CD14-positive monocyte (primary cell): ENCODE results near the gene MMP13. TPM values are rescaled to one million over a fixed set of nuclear protein-coding genes. Genes with fewer than 3 reads are reported as not detected.
A peak's percentile ranks its signal among the peaks of the same experiment; 100 is the strongest.

Experiments used
- DNase-seq, 3 donors: peaks; one replicate each; pipeline ENCODE4 v3.0.0-alpha.2; 2011 to 2022
- H2AFZ ChIP-seq: 2 replicates; pipeline ENCODE4 v1.6.0; 2012; ENCODE audit warnings: mild to moderate bottlenecking, low read depth, low read length, inconsistent platforms; ENCODE audit not compliant: insufficient read depth, poor library complexity, severe bottlenecking
- H3K27ac ChIP-seq, 2 donors: 1 replicate in 1 of 2; 2 replicates in 1 of 2; pipeline ENCODE4 v1.5.1; 2012 to 2013; ENCODE audit warnings: low read length in 2 of 2, control low read depth in 1 of 2, inconsistent platforms in 1 of 2, low read depth in 1 of 2, mild to moderate bottlenecking in 1 of 2
- H3K27me3 ChIP-seq, 2 donors: one replicate each; pipeline versions ENCODE4 v1.6.0 to v1.6.1; 2011 to 2013; ENCODE audit warnings: low read length in 2 of 2; ENCODE audit not compliant: control insufficient read depth in 2 of 2, insufficient read depth in 2 of 2
- H3K36me3 ChIP-seq, 2 donors: replicated peaks in 1 of 2; 1 replicate in 1 of 2; 2 replicates in 1 of 2; pipeline versions ENCODE4 v1.5.1 to v1.6.1; 2012 to 2013; ENCODE audit warnings: low read length in 2 of 2, control low read depth in 1 of 2, inconsistent platforms in 1 of 2, mild to moderate bottlenecking in 1 of 2; ENCODE audit not compliant: insufficient read depth in 2 of 2, control insufficient read depth in 1 of 2
- H3K4me1 ChIP-seq, 2 donors: 1 replicate in 1 of 2; 2 replicates in 1 of 2; pipeline versions ENCODE4 v1.5.1 to v1.6.1; 2012 to 2013; ENCODE audit warnings: low read length in 2 of 2, control low read depth in 1 of 2, inconsistent platforms in 1 of 2, mild to moderate bottlenecking in 1 of 2, moderate library complexity in 1 of 2; ENCODE audit not compliant: insufficient read depth in 2 of 2, control insufficient read depth in 1 of 2
- H3K4me2 ChIP-seq: replicated peaks from 2 replicates; pipeline ENCODE3; 2012; ENCODE audit warnings: low read length, moderate library complexity, mild to moderate bottlenecking; ENCODE audit not compliant: poor library complexity, severe bottlenecking; ENCODE audit errors: extremely low read depth
- H3K4me3 ChIP-seq, 3 experiments: fragments of 200-600 bp in 1 of 3; sonication (generic) in 1 of 3; replicated peaks in 1 of 3; 1 replicate in 2 of 3; 2 replicates in 1 of 3; pipeline ENCODE4 v1.5.1; 2011 to 2013; ENCODE audit warnings: low read length in 3 of 3, mild to moderate bottlenecking in 3 of 3, control low read depth in 2 of 3, low read depth in 2 of 3, inconsistent platforms in 1 of 3, moderate library complexity in 1 of 3
- H3K79me2 ChIP-seq: 2 replicates; pipeline ENCODE4 v1.6.0; 2012; ENCODE audit warnings: mild to moderate bottlenecking, control low read depth, inconsistent platforms, low read length, moderate library complexity; ENCODE audit not compliant: insufficient read depth
- H3K9ac ChIP-seq: 2 replicates; pipeline ENCODE4 v1.6.0; 2017; ENCODE audit warnings: low read length, mild to moderate bottlenecking; ENCODE audit not compliant: insufficient read depth, poor library complexity, severe bottlenecking
- H3K9me3 ChIP-seq, 2 donors: replicated peaks in 1 of 2; 1 replicate in 1 of 2; 2 replicates in 1 of 2; pipeline versions ENCODE4 v1.5.1 to v1.6.1; 2012 to 2013; ENCODE audit warnings: low read length in 2 of 2, control low read depth in 1 of 2; ENCODE audit not compliant: control insufficient read depth in 1 of 2, insufficient read depth in 1 of 2
- H4K20me1 ChIP-seq: 2 replicates; pipeline ENCODE4 v1.6.0; 2012; ENCODE audit warnings: mild to moderate bottlenecking, low read length, control low read depth, moderate library complexity; ENCODE audit not compliant: insufficient read depth
- H3K27ac Mint-ChIP-seq, 7 donors: one replicate each; pipeline ENCODE4 v1.8.0; 2020; ENCODE audit warnings: mild to moderate bottlenecking in 7 of 7, mixed read lengths in 7 of 7, moderate library complexity in 6 of 7, inconsistent platforms in 2 of 7
- H3K27me3 Mint-ChIP-seq, 3 donors: one replicate each; pipeline ENCODE4 v1.8.0; 2021 to 2022; ENCODE audit warnings: low read depth in 3 of 3, mild to moderate bottlenecking in 3 of 3, mixed read lengths in 3 of 3, moderate library complexity in 3 of 3, inconsistent platforms in 1 of 3
- H3K36me3 Mint-ChIP-seq, 2 donors: one replicate each; pipeline ENCODE4 v1.8.0; 2020; ENCODE audit warnings: mixed read lengths in 2 of 2, inconsistent platforms in 1 of 2, mild to moderate bottlenecking in 1 of 2
- H3K4me1 Mint-ChIP-seq: one replicate; pipeline ENCODE4 v1.8.0; 2020; ENCODE audit warnings: mild to moderate bottlenecking, mixed read lengths
- H3K4me3 Mint-ChIP-seq, 2 donors: one replicate each; pipeline ENCODE4 v1.8.0; 2020; ENCODE audit warnings: mild to moderate bottlenecking in 2 of 2, mixed read lengths in 2 of 2, moderate library complexity in 1 of 2
- H3K9me3 Mint-ChIP-seq, 7 donors: one replicate each; pipeline ENCODE4 v1.8.0; 2020 to 2022; ENCODE audit warnings: mixed read lengths in 7 of 7, mild to moderate bottlenecking in 6 of 7, moderate library complexity in 6 of 7, inconsistent platforms in 2 of 7
- CTCF ChIP-seq: fragments of 200-600 bp; IDR thresholded peaks from one replicate; pipeline ENCODE4 v1.8.0; 2022; ENCODE audit warnings: antibody characterized with exemption, mild to moderate bottlenecking
- WGBS: methylation state at CpG from one replicate; pipeline ENCODE4 v1.1.5; 2013; ENCODE audit warnings: missing lambda C conversion rate; ENCODE audit not compliant: insufficient coverage; 5-methylcytosine and 5-hydroxymethylcytosine counted together
- intact Hi-C, 2 donors: fragments of 100-400 bp; cut with micrococcal nuclease; formaldehyde crosslinking; loops; one replicate each; pipeline versions ENCODE4 v1.15.0 to v1.15.1; 2023
- polyA plus RNA-seq, 3 donors: library from polyadenylated mRNA; depleted of rRNA in 1 of 3; unstranded in 2 of 3; stranded (reverse) in 1 of 3; fragments of 300-500 nt in 2 of 3; fragments of >200 nt in 1 of 3; fragmentation: Illumina TruSeq in 2 of 3; gene quantifications; 1 replicate in 2 of 3; 2 replicates in 1 of 3; pipeline ENCODE4 v1.2.3, GENCODE V29; 2012 to 2021

MMP13 gene
- polyA plus RNA-seq, 3 donors = not detected

- TF ChIP-seq CTCF = no peak
- no peak overlapping the region for H3K4me3 ChIP-seq
- DNase-seq = peak; percentile 12 to 30 (median 13)
- Mint-ChIP-seq H3K9me3 (peaks cover 0 to 6% (median 0%) of the 10 kb centered on the region in 7 donors), H3K27ac (peak overlapping the region in 4 of 7 donors; percentile 9 to 61 (median 37)), H3K27me3 (peaks cover 22 to 40% (median 30%) of the 10 kb centered on the region in 3 donors), H3K4me3 (peak overlapping the region in 1 of 2 donors; percentile 43), H3K4me1 (peaks cover 29% of the 10 kb centered on the region), H3K36me3 (no peaks in the 10 kb centered on the region)
- no peak overlapping the region for H2AFZ ChIP-seq
- H3K79me2 ChIP-seq = no peaks in the 10 kb centered on the region
- intact Hi-C loops = no loop called here
- no peaks in the 10 kb centered on the region for H4K20me1 ChIP-seq
- no peak overlapping the region for H3K27ac ChIP-seq
- H3K9me3 ChIP-seq = no peaks in the 10 kb centered on the region
- peaks cover 21 to 23% of the 10 kb centered on the region in 2 donors for H3K4me1 ChIP-seq
- H3K27me3 ChIP-seq = peaks cover 26 to 48% of the 10 kb centered on the region in 2 donors
- no peak overlapping the region for H3K4me2 ChIP-seq
- H3K36me3 ChIP-seq = no peaks in the 10 kb centered on the region
- no peak overlapping the region for H3K9ac ChIP-seq
- 4% methylated on average over 2 of the region's 6 CpGs for WGBS
These were observed 30.6 kb downstream of the MMP13 start for GRCh38 chr11:102924851-102925380.

GRCh38 chr11:102921587-102922220, 33.8 kb downstream of the MMP13 start:
- WGBS = 17% methylated on average over 1 of the region's 3 CpGs
- Mint-ChIP-seq H3K9me3 (peaks cover 0 to 10% (median 0%) of the 10 kb centered on the region in 7 donors), H3K27ac (no peak overlapping the region), H3K4me3 (peak overlapping the region in 1 of 2 donors; percentile 50), H3K4me1 (peaks cover 35% of the 10 kb centered on the region), H3K36me3 (no peaks in the 10 kb centered on the region), H3K27me3 (peaks cover 39 to 61% (median 50%) of the 10 kb centered on the region in 3 donors)
- H3K4me3 ChIP-seq = no peak overlapping the region
- no peak for TF ChIP-seq CTCF
- no peak overlapping the region for H3K4me2 ChIP-seq
- no peaks in the 10 kb centered on the region for H3K36me3 ChIP-seq
- no peak overlapping the region for H2AFZ ChIP-seq
- H3K9ac ChIP-seq = no peak overlapping the region
- H3K4me1 ChIP-seq = peaks cover 29 to 30% of the 10 kb centered on the region in 2 donors
- peaks cover 29 to 44% of the 10 kb centered on the region in 2 donors for H3K27me3 ChIP-seq
- no peak for DNase-seq
- intact Hi-C loops = no loop called here
- no peaks in the 10 kb centered on the region for H3K9me3 ChIP-seq
- no peaks in the 10 kb centered on the region for H3K79me2 ChIP-seq
- no peaks in the 10 kb centered on the region for H4K20me1 ChIP-seq
- H3K27ac ChIP-seq = no peak overlapping the region
